Measurements from ENCODE around the gene LRRC31. TPM values are rescaled to one million over a fixed set of nuclear protein-coding genes. Genes with fewer than 3 reads are reported as not detected.

The LRRC31 gene
- total and polyA plus RNA-seq, 4 donors: 0.53 to 5.3 (median 1.7) TPM

- Histone ChIP-seq H3K9me3 (ENCODE audit: control insufficient read depth in 4 of 4, low read length in 3 of 4) (peaks cover 3 to 15% (median 5%) of the 10 kb centered on the region in 4 donors), H3K4me3 (ENCODE audit: low read depth in 1 of 3, low read length in 3 of 3) (no peak overlapping the region), H3K36me3 (ENCODE audit: control insufficient read depth in 4 of 4, insufficient read depth in 3 of 4, low read depth in 1 of 4, low read length in 3 of 4) (no peaks in the 10 kb centered on the region), H3K27me3 (ENCODE audit: control insufficient read depth in 4 of 4, insufficient read depth in 4 of 4, low read length in 3 of 4) (no peaks in the 10 kb centered on the region), H3K27ac (ENCODE audit: low read depth in 1 of 2, low read length in 2 of 2) (no peak overlapping the region), H3K4me1 (ENCODE audit: control insufficient read depth in 4 of 4, insufficient read depth in 4 of 4, low read length in 3 of 4) (no peaks in the 10 kb centered on the region), H3K9ac (ENCODE audit: low read depth in 1 of 2, low read length in 2 of 2) (no peak overlapping the region)
- TF ChIP-seq RAD21 (IDR thresholded peaks at IDR 0.05) (no peak), FOXA2 (IDR thresholded peaks at IDR 0.05) (no peak), JUND (IDR thresholded peaks at IDR 0.05) (no peak), NR2F2 (IDR thresholded peaks at IDR 0.05) (no peak), YY1 (IDR thresholded peaks at IDR 0.05) (no peak), RXRA (IDR thresholded peaks at IDR 0.05) (no peak), ZBTB33 (IDR thresholded peaks at IDR 0.05) (no peak), HNF4A (conservative IDR thresholded peaks at IDR 0.05) (no peak), HNF4G (IDR thresholded peaks at IDR 0.05) (no peak), MAX (IDR thresholded peaks at IDR 0.05) (no peak), TAF1 (conservative IDR thresholded peaks at IDR 0.05) (no peak), ATF3 (IDR thresholded peaks at IDR 0.05) (no peak), SP1 (IDR thresholded peaks at IDR 0.05) (no peak), FOXA1 (IDR thresholded peaks at IDR 0.05) (no peak), EGR1 (IDR thresholded peaks at IDR 0.05; ENCODE audit: low read depth in 2 of 2) (no peak), REST (IDR thresholded peaks at IDR 0.05) (no peak), CTCF (IDR thresholded peaks at IDR 0.05; ENCODE audit: low read depth, low read length, missing input control) (no peak)
- 96% methylated on average over 1 of the region's 1 CpG for WGBS
- no peak for DNase-seq (ENCODE audit: low spot score)
Observed at GRCh38 chr3:169897284-169897683, 27.5 kb upstream of the LRRC31 start.

- no peaks in the 10 kb centered on the region for H3K27me3 ChIP-seq (ENCODE audit: control insufficient read depth in 4 of 4, insufficient read depth in 4 of 4, low read length in 3 of 4)
- WGBS: 80% methylated on average over 6 of the region's 6 CpGs
- H3K9me3 ChIP-seq (ENCODE audit: control insufficient read depth in 4 of 4, low read length in 3 of 4): no peaks in the 10 kb centered on the region
- no peak for TF ChIP-seq NR2F2 (IDR thresholded peaks at IDR 0.05)
- no peak for TF ChIP-seq FOXA2 (IDR thresholded peaks at IDR 0.05)
- no peak for TF ChIP-seq TAF1 (conservative IDR thresholded peaks at IDR 0.05)
- no peak for TF ChIP-seq JUND (IDR thresholded peaks at IDR 0.05)
- no peak for TF ChIP-seq YY1 (IDR thresholded peaks at IDR 0.05)
- TF ChIP-seq EGR1 (IDR thresholded peaks at IDR 0.05; ENCODE audit: low read depth in 2 of 2): no peak
- TF ChIP-seq RAD21 (IDR thresholded peaks at IDR 0.05): no peak
- no peak for TF ChIP-seq HNF4A (conservative IDR thresholded peaks at IDR 0.05)
- TF ChIP-seq FOXA1 (IDR thresholded peaks at IDR 0.05): no peak
- TF ChIP-seq MAX (IDR thresholded peaks at IDR 0.05): no peak
- no peak for TF ChIP-seq GABPA (IDR thresholded peaks at IDR 0.05 in 1 of 2, conservative IDR thresholded peaks at IDR 0.05 in 1 of 2)
- TF ChIP-seq ATF3 (IDR thresholded peaks at IDR 0.05): no peak
- no peak for TF ChIP-seq RXRA (IDR thresholded peaks at IDR 0.05)
- no peak for TF ChIP-seq CTCF (IDR thresholded peaks at IDR 0.05; ENCODE audit: low read depth, low read length, missing input control)
- H3K9ac ChIP-seq (ENCODE audit: low read depth in 1 of 2, low read length in 2 of 2): no peak overlapping the region
- no peaks in the 10 kb centered on the region for H3K36me3 ChIP-seq (ENCODE audit: control insufficient read depth in 4 of 4, insufficient read depth in 3 of 4, low read depth in 1 of 4, low read length in 3 of 4)
- no peak overlapping the region for H3K4me3 ChIP-seq (ENCODE audit: low read depth in 1 of 3, low read length in 3 of 3)
- no peak for DNase-seq (ENCODE audit: low spot score)
- no peaks in the 10 kb centered on the region for H3K4me1 ChIP-seq (ENCODE audit: control insufficient read depth in 4 of 4, insufficient read depth in 4 of 4, low read length in 3 of 4)
- H3K27ac ChIP-seq (ENCODE audit: low read depth in 1 of 2, low read length in 2 of 2): no peak overlapping the region
Observed at GRCh38 chr3:169895072-169895471, 25.3 kb upstream of the LRRC31 start.
